Psoas muscle (tissue), 8 donors: Measurements from ENCODE around the gene ROPN1L. TPM values are rescaled to one million over a fixed set of nuclear protein-coding genes. Genes with fewer than 3 reads are reported as not detected.

Source experiments
- ATAC-seq, 4 donors: fragments of 200-7000 bp; cut with Tn5 transposase; one replicate each; pipeline ENCODE4 v1.9.1; 2020; ENCODE audit warnings: moderate library complexity in 3 of 4, mild to moderate bottlenecking in 2 of 4
- DNase-seq, 2 donors: peaks; one replicate each; pipeline ENCODE4 v3.0.0-alpha.2; 2020
- H3K27ac ChIP-seq: fragments of 200-600 bp; one replicate; pipeline ENCODE4 v1.8.0; 2022
- H3K27me3 ChIP-seq, 3 donors: fragments of 200-600 bp in 1 of 3; one replicate each; pipeline versions ENCODE4 v1.6.1 to v1.8.0; 2013 to 2022; ENCODE audit warnings: low read length in 2 of 3, mild to moderate bottlenecking in 2 of 3, moderate library complexity in 1 of 3; ENCODE audit not compliant: insufficient read depth in 3 of 3
- H3K36me3 ChIP-seq, 2 donors: fragments of 200-600 bp in 1 of 2; one replicate each; pipeline versions ENCODE4 v1.6.1 to v1.8.0; 2013 to 2022; ENCODE audit warnings: low read depth in 1 of 2, mild to moderate bottlenecking in 1 of 2, moderate library complexity in 1 of 2; ENCODE audit not compliant: insufficient read depth in 1 of 2
- H3K4me1 ChIP-seq: fragments of 200-600 bp; one replicate; pipeline ENCODE4 v1.8.0; 2022
- H3K4me3 ChIP-seq: fragments of 200-600 bp; one replicate; pipeline ENCODE4 v1.8.0; 2022; ENCODE audit warnings: mild to moderate bottlenecking
- H3K9me3 ChIP-seq: fragments of 200-600 bp; one replicate; pipeline ENCODE4 v1.8.0; 2022
- WGBS, 3 donors: extraction: QIAGEN DNeasy Blood & Tissue Kit; methylation state at CpG; one replicate each; pipeline versions ENCODE4 v1.1.6 to v1.1.7; 2013; 5-methylcytosine and 5-hydroxymethylcytosine counted together
- intact Hi-C, 2 donors: fragments of 100-400 bp; cut with DNase I; formaldehyde crosslinking; loops; one replicate each; pipeline versions ENCODE4 v1.11.0 to v1.14.2; 2022
- polyA plus RNA-seq, 3 donors: library from polyadenylated mRNA; stranded (reverse); fragments of 200-250 nt; gene quantifications; one replicate each; pipeline ENCODE4 v1.2.3, GENCODE V29; 2013
- total RNA-seq, 4 donors: library from RNA; stranded (reverse); fragmentation: NEBNext Ultra II Directional in 2 of 4; extraction: Animal tissue kit (Norgen Biotek cat#: 25700) in 2 of 4; gene quantifications; one replicate each; pipeline versions ENCODE4 v1.2.1 to v1.2.4, GENCODE V29; 2021 to 2023
- TF ChIP-seq, protein P1 (sequence below): fragments of 200-600 bp; IDR thresholded peaks from one replicate; pipeline ENCODE4 v1.8.0; 2022; ENCODE audit warnings: antibody characterized with exemption
- donor health status: healthy with polysubstance abuse.
- donor health status: DM: no; HTN: no; CAD: no; lungs with moderate emphysema.
- donor health status: Bipolar disorder and iron deficiency.
- donor health status: healthy.
- donor health status: DM: yes; HTN: yes; CAD: no.
- donor health status: DM: no; HTN: no; CAD: no.
- donor health status: DM: no; HTN: no; CAD: no.
- donor health status: DM: yes; HTN: yes; CAD: no.

ROPN1L gene
- total and polyA plus RNA-seq, 7 donors, result 0.16 to 0.38 (median 0.25) TPM; not detected in 4

- Histone ChIP-seq H3K9me3 (no peaks in the 10 kb centered on the region), H3K4me1 (no peaks in the 10 kb centered on the region), H3K4me3 (no peak overlapping the region), H3K27ac (no peak overlapping the region), H3K36me3 (no peaks in the 10 kb centered on the region), H3K27me3 (no peaks in the 10 kb centered on the region)
- WGBS, 3 donors, result 82 to 89% (median 84%) methylated on average over 10 of the region's 10 CpGs
- ATAC-seq (no peak), DNase-seq (no peak)
- intact Hi-C loops, result no loop called here
- TF ChIP-seq, protein P1, sequence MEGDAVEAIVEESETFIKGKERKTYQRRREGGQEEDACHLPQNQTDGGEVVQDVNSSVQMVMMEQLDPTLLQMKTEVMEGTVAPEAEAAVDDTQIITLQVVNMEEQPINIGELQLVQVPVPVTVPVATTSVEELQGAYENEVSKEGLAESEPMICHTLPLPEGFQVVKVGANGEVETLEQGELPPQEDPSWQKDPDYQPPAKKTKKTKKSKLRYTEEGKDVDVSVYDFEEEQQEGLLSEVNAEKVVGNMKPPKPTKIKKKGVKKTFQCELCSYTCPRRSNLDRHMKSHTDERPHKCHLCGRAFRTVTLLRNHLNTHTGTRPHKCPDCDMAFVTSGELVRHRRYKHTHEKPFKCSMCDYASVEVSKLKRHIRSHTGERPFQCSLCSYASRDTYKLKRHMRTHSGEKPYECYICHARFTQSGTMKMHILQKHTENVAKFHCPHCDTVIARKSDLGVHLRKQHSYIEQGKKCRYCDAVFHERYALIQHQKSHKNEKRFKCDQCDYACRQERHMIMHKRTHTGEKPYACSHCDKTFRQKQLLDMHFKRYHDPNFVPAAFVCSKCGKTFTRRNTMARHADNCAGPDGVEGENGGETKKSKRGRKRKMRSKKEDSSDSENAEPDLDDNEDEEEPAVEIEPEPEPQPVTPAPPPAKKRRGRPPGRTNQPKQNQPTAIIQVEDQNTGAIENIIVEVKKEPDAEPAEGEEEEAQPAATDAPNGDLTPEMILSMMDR, result no peak
Measured at GRCh38 chr5:10485897-10486296, 44.2 kb downstream of the ROPN1L start.

- Histone ChIP-seq H3K27me3 (peaks cover 0 to 4% (median 0%) of the 10 kb centered on the region in 3 donors), H3K4me3 (no peak overlapping the region), H3K9me3 (no peaks in the 10 kb centered on the region), H3K27ac (no peak overlapping the region), H3K4me1 (no peaks in the 10 kb centered on the region), H3K36me3 (no peaks in the 10 kb centered on the region)
- intact Hi-C loops, result no loop called here
- TF ChIP-seq, protein P1, result no peak
- ATAC-seq, result no peak
- WGBS, 3 donors, result 89% methylated on average over 29 of the region's 29 CpGs
- no peak for DNase-seq
Measured at GRCh38 chr5:10486511-10487344, 45.0 kb downstream of the ROPN1L start.

GRCh38 chr5:10488144-10488543 is 46.5 kb downstream of the ROPN1L start:
- 60 to 71% (median 68%) methylated on average over 6 of the region's 6 CpGs for WGBS, 3 donors
- intact Hi-C loops, result no loop called here
- Histone ChIP-seq H3K4me1 (no peaks in the 10 kb centered on the region), H3K36me3 (no peaks in the 10 kb centered on the region), H3K27me3 (peaks cover 0 to 4% (median 0%) of the 10 kb centered on the region in 3 donors), H3K27ac (no peak overlapping the region), H3K4me3 (no peak overlapping the region), H3K9me3 (no peaks in the 10 kb centered on the region)
- ATAC-seq (no peak), DNase-seq (no peak)
- TF ChIP-seq, protein P1, result no peak

DNA sequence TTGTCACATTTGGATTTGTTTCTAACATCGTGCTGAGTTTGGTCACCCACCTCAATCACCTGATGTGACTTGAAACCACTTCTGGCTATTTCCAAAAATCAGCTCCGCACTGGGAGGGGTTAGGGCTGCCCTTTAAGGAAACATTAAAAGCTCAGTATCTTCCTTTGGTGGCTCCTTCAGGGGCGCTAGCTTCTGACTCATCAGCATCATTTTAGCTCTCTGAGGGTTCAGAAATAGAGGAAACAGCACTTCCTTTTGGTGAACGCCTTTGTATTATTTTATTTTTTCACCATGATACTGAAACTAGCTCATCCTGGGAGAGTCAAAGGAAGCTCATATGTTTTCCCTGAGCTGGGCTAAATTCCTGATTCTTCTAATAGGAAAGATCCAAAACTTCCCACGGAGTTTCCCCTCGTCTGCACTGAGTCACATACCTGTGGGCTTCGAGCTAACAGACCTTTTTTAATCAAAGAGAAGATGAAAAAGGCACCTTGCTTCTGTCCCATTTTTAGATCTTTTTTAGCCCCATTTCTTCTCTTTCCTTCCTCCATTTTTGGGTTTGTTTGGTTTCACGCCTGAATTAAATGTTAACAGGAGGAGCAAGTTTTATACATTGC is 48.2 kb downstream of the ROPN1L start:
- H3K27ac ChIP-seq, result no peak overlapping the region
- no peaks in the 10 kb centered on the region for H3K36me3 ChIP-seq
- peaks cover 11% of the 10 kb centered on the region for H3K9me3 ChIP-seq
- no peak overlapping the region for H3K4me3 ChIP-seq
- no peak for ATAC-seq
- WGBS, 3 donors, result 61 to 65% (median 62%) methylated on average over 8 of the region's 8 CpGs
- peaks cover 0 to 4% (median 0%) of the 10 kb centered on the region in 3 donors for H3K27me3 ChIP-seq
- no peaks in the 10 kb centered on the region for H3K4me1 ChIP-seq
- no peak for DNase-seq
- TF ChIP-seq, protein P1, result no peak
- intact Hi-C loops, result no loop called here
